Vagina (tissue), 2 donors: Measurements from ENCODE around the gene CATSPER3.

ENCODE experiments used
- POLR2A ChIP-seq, 2 donors: fragments of 450-650 bp; IDR thresholded peaks; one replicate each; pipeline ENCODE4 v1.6.1; 2017; ENCODE audit warnings: antibody characterized with exemption in 2 of 2, mild to moderate bottlenecking in 2 of 2, moderate library complexity in 2 of 2
- POLR2AphosphoS5 ChIP-seq, 2 donors: sonication (generic); formaldehyde crosslinking; IDR thresholded peaks; one replicate each; pipeline ENCODE4 v1.9.0; 2017; ENCODE audit warnings: antibody characterized with exemption in 2 of 2, mild to moderate bottlenecking in 2 of 2, low read depth in 1 of 2; ENCODE audit not compliant: insufficient read depth in 1 of 2
- TF ChIP-seq, protein P1 (sequence below), 3 experiments: fragments of 450-650 bp in 2 of 3; fragments of 200-600 bp in 1 of 3; sonication (generic) in 1 of 3; IDR thresholded peaks; one replicate each; pipeline ENCODE4 v1.5.1; 2017 to 2019; ENCODE audit warnings: antibody characterized with exemption in 3 of 3, mild to moderate bottlenecking in 2 of 3, moderate library complexity in 2 of 3

DNA sequence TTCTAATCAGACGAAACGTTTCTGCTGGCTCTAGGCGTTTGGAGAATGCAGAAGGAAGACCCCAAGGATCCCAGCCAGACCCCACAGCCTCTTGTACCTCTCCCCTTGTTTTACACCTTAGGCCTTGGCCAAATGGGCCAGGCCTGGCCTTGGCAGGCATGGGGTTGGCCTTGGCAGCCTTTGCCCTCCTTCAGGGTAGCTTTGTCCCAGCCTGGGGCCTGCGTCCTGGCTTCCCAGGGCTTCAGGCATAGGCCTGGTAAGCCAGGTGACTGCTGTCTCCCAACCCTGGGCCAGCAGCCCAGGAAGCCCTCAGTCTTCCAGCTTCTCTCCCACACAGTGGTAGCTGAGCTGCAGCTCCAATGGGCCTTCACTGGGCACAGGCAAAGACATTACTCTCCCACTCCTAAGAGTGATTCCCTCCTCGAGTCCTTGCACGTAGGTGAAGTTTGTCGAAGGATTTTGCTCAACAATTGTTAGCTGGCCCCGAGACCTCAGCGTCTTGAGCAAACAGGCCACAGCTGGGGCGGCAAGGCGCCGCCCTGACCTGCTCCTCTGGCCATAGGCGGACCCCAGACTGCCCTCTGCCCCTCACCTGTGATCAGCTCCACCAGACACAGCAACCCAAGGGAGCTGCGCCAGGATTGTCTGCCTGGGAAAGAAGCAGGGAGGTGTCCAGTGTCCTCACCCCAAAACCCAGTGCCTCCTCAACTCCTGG is 67.4 kb downstream of the CATSPER3 start:
- TF ChIP-seq, protein P1, sequence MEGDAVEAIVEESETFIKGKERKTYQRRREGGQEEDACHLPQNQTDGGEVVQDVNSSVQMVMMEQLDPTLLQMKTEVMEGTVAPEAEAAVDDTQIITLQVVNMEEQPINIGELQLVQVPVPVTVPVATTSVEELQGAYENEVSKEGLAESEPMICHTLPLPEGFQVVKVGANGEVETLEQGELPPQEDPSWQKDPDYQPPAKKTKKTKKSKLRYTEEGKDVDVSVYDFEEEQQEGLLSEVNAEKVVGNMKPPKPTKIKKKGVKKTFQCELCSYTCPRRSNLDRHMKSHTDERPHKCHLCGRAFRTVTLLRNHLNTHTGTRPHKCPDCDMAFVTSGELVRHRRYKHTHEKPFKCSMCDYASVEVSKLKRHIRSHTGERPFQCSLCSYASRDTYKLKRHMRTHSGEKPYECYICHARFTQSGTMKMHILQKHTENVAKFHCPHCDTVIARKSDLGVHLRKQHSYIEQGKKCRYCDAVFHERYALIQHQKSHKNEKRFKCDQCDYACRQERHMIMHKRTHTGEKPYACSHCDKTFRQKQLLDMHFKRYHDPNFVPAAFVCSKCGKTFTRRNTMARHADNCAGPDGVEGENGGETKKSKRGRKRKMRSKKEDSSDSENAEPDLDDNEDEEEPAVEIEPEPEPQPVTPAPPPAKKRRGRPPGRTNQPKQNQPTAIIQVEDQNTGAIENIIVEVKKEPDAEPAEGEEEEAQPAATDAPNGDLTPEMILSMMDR (IDR thresholded peaks at IDR 0.05): no peak
- TF ChIP-seq POLR2AphosphoS5 (IDR thresholded peaks at IDR 0.05; ENCODE audit: insufficient read depth in 1 of 2, low read depth in 1 of 2) (no peak), POLR2A (IDR thresholded peaks at IDR 0.05) (no peak)
